Measurements from ENCODE around the gene CDK16.

CDK16 gene

GRCh38 chrX:47218280-47218919 is at the start of gene CDK16:
TSS of gene CDK16 (plus strand) at chrX:47218681. CDS start at chrX:47223558, 4,877 bp downstream.
- DNase-seq (ENCODE audit: low read depth, low spot score), result no peak

DNA sequence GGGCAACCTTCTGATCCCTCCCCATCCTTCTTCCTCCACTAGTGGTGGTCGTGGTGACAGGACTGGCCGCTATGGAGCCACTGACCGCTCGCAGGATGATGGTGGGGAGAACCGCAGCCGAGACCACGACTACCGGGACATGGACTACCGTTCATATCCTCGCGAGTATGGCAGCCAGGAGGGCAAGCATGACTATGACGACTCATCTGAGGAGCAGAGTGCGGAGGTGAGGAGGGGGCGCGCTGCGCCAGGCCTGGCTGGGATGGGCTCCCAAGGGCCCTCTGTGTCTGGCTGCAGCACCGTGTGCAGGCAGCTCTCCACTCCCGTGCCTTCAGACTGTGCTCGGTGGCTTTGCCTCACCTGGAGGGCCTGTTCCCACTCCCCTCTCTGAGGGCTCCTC is 49.2 kb upstream of the CDK16 start:
- no peak for DNase-seq (ENCODE audit: low read depth, low spot score)

DNA sequence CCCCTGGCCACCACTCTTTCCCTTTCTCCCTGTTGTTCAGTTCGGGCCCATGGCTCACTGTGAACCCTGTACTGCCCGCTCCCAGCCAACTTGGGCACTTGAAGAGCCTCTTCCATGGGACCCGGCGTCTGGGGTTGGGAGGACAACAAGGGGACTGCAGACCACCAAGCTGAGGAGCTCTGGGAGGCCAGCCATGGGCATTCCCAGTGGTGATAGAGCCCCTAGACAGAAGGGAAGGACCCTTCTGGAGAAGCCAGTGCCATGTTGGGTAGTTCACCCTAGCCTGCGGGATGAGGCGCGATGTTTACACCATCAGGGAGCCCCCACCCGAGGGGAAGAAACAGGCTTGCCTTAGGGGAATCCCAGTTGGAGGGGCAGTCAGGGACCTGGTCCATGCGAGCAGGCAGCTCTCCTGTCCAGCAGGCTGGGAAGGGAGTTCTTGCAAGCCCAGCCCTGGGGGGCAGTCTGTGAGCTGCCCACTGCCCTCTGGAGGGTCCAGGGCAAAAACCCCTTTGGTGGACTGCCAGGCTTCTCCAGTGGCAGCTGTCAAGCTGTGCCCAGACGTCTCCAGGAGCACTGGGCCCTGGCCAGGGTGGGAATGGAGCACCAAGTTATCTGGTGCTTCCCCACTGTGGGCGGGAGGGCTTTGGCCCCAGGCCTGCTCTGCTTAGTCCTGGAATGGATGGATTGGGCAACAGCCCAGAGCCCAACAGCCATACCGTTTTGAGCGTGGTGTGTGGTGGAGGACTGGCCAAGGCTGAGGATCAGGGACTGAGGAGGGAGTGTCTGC is 48.6 kb upstream of the CDK16 start:
- no peak for DNase-seq (ENCODE audit: low read depth, low spot score)

GRCh38 chrX:47170861-47171692 is 47.4 kb upstream of the CDK16 start:
- no peak for DNase-seq (ENCODE audit: low read depth, low spot score)

GRCh38 chrX:47171996-47172395 is 46.5 kb upstream of the CDK16 start:
- no peak for DNase-seq (ENCODE audit: low read depth, low spot score)

- DNase-seq (ENCODE audit: low read depth, low spot score), result no peak
These were observed 45.9 kb upstream of the CDK16 start for GRCh38 chrX:47172549-47172948.

- no peak for DNase-seq (ENCODE audit: low read depth, low spot score)
These were observed 45.3 kb upstream of the CDK16 start for GRCh38 chrX:47172971-47173792.

GRCh38 chrX:47174376-47174775 is 44.1 kb upstream of the CDK16 start:
- DNase-seq (ENCODE audit: low read depth, low spot score), result no peak

DNA sequence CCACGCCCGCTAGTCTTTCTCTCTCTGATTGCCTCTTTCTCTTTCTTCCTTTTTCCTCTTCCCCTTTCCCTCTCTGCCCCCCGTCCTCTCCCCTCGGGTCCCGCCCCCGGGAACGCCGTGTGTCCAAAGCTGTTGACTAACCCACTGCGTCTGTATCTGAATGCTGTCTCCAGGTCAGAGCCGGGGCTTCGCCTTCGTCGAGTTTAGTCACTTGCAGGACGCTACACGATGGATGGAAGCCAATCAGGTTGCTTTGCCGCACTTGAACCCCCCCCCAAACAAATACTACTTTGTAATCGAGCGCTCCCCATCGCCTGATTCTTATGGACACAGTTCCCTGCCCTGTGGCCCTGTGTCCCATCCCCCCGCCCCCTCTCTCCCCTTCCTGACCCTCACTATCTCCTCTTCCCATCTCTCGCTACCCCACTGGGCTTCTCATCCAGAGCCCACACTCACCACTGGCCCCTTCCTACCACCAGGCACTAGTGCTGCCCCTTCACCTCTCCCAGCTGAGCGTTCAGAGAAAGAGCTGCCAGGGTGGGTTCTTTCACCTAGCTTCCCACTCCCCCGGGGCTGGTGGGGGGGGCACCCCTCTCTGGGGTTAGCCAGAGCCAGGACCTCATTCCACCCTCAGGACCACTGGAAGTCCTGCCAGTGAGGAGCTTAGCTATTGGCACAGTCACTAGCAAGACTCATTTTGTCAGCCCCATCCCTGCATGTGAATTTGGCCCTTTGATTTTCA is 43.5 kb upstream of the CDK16 start:
- DNase-seq (ENCODE audit: low read depth, low spot score), result no peak

- DNase-seq (ENCODE audit: low read depth, low spot score), result no peak
These were observed 42.9 kb upstream of the CDK16 start for GRCh38 chrX:47175588-47175980.

DNA sequence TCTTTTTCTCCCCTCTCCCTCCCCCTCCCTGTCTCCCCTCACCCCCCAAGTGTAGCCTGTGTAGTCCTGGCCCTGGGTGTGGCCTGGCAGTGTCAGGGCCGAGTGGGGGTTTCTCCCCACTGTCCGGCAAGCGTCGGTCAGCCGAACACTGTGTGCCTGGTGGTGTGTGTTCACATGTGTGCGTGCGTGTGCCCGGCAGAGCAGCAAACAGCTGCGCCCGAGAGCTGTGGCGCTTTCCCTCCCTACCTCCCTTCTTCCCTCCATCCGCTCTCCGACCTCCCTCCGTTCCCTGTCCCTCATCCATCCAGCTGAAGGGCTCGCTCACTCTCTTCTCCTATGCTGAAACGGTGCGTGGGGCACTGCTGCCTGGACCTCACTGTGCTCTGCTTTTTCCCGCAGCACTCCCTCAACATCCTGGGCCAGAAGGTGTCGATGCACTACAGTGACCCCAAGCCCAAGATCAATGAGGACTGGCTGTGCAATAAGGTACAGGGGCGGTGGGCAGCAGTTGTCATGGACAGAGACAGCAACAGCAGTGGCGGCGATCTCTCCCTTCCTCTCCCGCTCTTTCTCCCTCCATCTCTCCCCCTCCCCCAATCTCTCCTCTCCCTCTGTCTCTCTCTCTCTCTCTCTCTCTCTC is 42.3 kb upstream of the CDK16 start:
- DNase-seq (ENCODE audit: low read depth, low spot score), result no peak

- no peak for DNase-seq (ENCODE audit: low read depth, low spot score)
These were observed 41.4 kb upstream of the CDK16 start for GRCh38 chrX:47177079-47177478.

- DNase-seq (ENCODE audit: low read depth, low spot score), result no peak
These were observed 40.1 kb upstream of the CDK16 start for GRCh38 chrX:47178337-47178736.

- DNase-seq (ENCODE audit: low read depth, low spot score), result no peak
These were observed 39.1 kb upstream of the CDK16 start for GRCh38 chrX:47179221-47179927.

DNA sequence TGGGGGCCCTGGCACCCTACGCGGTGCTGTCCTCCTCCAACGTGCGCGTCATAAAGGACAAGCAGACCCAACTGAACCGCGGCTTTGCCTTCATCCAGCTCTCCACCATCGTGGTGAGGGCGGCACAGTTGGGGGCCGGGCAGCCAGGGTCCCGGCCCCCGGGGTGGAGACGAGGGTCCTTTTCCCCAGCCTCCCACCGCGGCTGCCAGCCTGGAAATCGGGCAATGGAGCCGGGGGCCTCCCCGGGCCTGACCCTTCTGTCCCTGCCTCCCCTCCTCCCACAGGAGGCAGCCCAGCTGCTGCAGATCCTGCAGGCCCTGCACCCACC is 38.6 kb upstream of the CDK16 start:
- DNase-seq (ENCODE audit: low read depth, low spot score), result no peak

DNA sequence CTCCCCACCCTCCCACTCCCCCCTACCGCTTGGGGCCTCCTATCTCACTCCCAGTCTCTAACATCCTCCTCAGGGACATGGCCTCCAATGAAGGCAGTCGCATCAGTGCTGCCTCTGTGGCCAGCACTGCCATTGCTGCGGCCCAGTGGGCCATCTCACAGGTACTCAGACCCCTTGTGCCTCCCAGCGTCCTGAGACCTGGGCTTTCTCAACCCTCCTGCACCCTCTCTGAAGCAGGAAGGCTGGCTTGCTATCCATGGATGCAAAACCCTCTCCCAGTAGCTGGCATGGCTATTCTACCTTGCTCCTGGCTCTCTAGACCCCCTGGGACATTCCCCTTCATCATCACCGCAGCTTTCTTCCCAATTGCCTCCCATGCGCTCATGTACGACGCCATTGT is 38.1 kb upstream of the CDK16 start:
- no peak for DNase-seq (ENCODE audit: low read depth, low spot score)

- DNase-seq (ENCODE audit: low read depth, low spot score), result no peak
These were observed 37.2 kb upstream of the CDK16 start for GRCh38 chrX:47181301-47181700.

DNA sequence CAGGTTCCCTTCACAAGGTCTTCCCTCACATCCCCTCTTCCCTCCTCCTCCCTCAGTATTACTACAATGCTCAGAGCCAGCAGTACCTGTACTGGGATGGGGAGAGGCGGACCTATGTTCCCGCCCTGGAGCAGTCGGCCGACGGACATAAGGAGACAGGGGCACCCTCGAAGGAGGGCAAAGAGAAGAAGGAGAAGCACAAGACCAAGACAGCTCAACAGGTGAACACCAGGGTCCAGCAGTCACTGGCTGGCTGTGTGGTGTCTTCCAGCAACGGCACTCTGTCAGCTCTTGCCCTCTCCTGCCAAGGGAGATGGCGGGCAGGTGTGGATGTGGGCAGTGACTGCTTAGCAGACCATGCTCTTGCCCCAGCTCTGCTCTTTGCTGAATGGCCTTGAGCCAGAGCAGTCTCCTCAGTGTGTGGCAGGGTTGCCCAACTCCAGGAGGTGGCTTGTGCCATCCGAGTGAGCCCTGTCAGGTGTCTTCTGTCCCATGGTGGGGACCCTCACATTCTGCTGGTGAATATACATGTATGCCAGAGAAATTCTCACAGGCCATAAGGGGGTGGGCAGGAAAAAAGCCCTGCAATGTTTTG is 36.3 kb upstream of the CDK16 start:
- DNase-seq (ENCODE audit: low read depth, low spot score), result no peak

DNA sequence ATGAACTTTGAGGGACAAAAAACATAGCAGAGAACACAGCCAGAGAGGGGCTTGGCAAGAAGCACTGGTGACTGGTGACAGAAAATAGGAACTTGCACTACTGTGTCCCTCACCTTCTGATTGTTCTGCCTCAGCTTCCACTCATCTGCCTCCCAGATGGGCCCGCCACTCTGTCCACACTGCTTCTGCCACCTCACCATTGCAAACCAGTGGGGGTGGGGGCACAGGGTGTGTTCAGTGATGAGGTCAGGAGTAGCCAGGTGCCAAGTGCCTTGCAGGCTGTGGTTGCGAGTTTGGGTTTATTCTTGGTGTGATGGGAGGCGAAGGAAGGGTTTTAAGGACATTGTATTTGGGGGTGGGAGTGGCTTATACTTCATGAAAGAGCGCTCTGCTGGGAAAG is 34.0 kb upstream of the CDK16 start:
- no peak for DNase-seq (ENCODE audit: low read depth, low spot score)

- DNase-seq (ENCODE audit: low read depth, low spot score), result no peak
These were observed 33.2 kb upstream of the CDK16 start for GRCh38 chrX:47185241-47185640.

Data from iPS DF 19.7 (cell line).